K562 (cell line): ENCODE results near the gene CFAP107. TPM values are rescaled to one million over a fixed set of nuclear protein-coding genes. Genes with fewer than 3 reads are reported as not detected.

Experiments
- ATAC-seq: fragments of 200-7000 bp; cut with Tn5 transposase; 3 replicates; pipeline ENCODE4 v1.9.1; 2020; ENCODE audit warnings: moderate library complexity
- BruUV-seq: library from RNA; stranded (reverse); fragments of 400-500 nt; replicated peaks from 2 replicates; lab custom pipeline; 2021; lab: Mats Ljungman, UMichigan
- CTCF ChIA-PET: fragments of 300-600 bp; formaldehyde crosslinking; extraction: SDS; loops from one replicate; lab custom pipeline; 2021; ENCODE audit warnings: low intra/inter-chr PET ratio; lab: Yijun Ruan, JAX
- POLR2A ChIA-PET: fragments of 300-600, 350-650 bp; sonication (Branson Sonifier 250); formaldehyde crosslinking; extraction: SDS; loops from one replicate; lab custom pipeline; 2021; ENCODE audit warnings: antibody characterized with exemption, inconsistent platforms; lab: Yijun Ruan, JAX
- DNase-seq, 4 experiments: peaks; one replicate each; pipeline versions ENCODE4 v3.0.0 to v3.0.0-alpha.2; 2011 to 2018; ENCODE audit warnings: low spot score in 3 of 4, mixed read lengths in 3 of 4; ENCODE audit errors: extremely low read depth in 1 of 4
- FAIRE-seq: peaks from 2 replicates; lab custom pipeline; 2011; peaks lifted over from hg19 to GRCh38; lab: Jason Lieb, UNC
- H2AFZ ChIP-seq: 2 replicates; pipeline ENCODE4 v1.6.0; 2011; ENCODE audit warnings: low read depth, low read length, control low read depth, inconsistent platforms
- H3K27ac ChIP-seq: fragments of 200-600 bp; 3 replicates; pipeline ENCODE4 v1.8.0; 2011; ENCODE audit warnings: low read depth, mild to moderate bottlenecking, control low read depth, inconsistent platforms, low read length, moderate library complexity, mixed read lengths; ENCODE audit errors: extremely low read depth
- H3K27me3 ChIP-seq, 2 experiments: fragments of 300-600 bp in 1 of 2; 2 replicates in 1 of 2; 3 replicates in 1 of 2; pipeline versions ENCODE4 v1.6.0 to v1.8.0; 2011; ENCODE audit warnings: inconsistent platforms in 2 of 2, low read length in 2 of 2, mild to moderate bottlenecking in 1 of 2, mixed read lengths in 1 of 2, moderate library complexity in 1 of 2; ENCODE audit not compliant: control insufficient read depth in 2 of 2, insufficient read depth in 2 of 2
- H3K36me3 ChIP-seq: fragments of 300-600 bp; 3 replicates; pipeline ENCODE4 v1.8.0; 2011; ENCODE audit warnings: mild to moderate bottlenecking, low read length, inconsistent platforms; ENCODE audit not compliant: control insufficient read depth, insufficient read depth
- H3K4me1 ChIP-seq, 2 experiments: fragments of 200-600 bp in 1 of 2; replicated peaks in 1 of 2; 2 replicates in 1 of 2; 3 replicates in 1 of 2; pipeline versions ENCODE4 v1.5.1 to v1.8.0; 2011; ENCODE audit warnings: inconsistent platforms in 2 of 2, low read length in 2 of 2, mild to moderate bottlenecking in 1 of 2, mixed read lengths in 1 of 2, moderate library complexity in 1 of 2; ENCODE audit not compliant: control insufficient read depth in 2 of 2, insufficient read depth in 2 of 2
- H3K4me2 ChIP-seq: 2 replicates; pipeline ENCODE4 v1.6.1; 2011; ENCODE audit warnings: low read length, control low read depth, inconsistent platforms, mixed read lengths; ENCODE audit not compliant: insufficient read depth
- H3K4me3 ChIP-seq: fragments of 200-600 bp; sonication (generic), shearing (Covaris generic); 2 replicates; pipeline ENCODE4 v1.5.1; 2016; ENCODE audit warnings: control low read depth, inconsistent platforms
- H3K79me2 ChIP-seq: fragments of 200-600 bp; 3 replicates; pipeline ENCODE4 v1.8.0; 2011; ENCODE audit warnings: low read length, inconsistent platforms; ENCODE audit not compliant: control insufficient read depth, insufficient read depth
- H3K9ac ChIP-seq, 2 experiments: 2 replicates each; pipeline versions ENCODE4 v1.6.0 to v1.6.1; 2011; ENCODE audit warnings: low read depth in 2 of 2, low read length in 2 of 2, control low read depth in 1 of 2, inconsistent platforms in 1 of 2, mild to moderate bottlenecking in 1 of 2, mixed read lengths in 1 of 2; ENCODE audit not compliant: insufficient read depth in 1 of 2
- H3K9me1 ChIP-seq: one replicate; pipeline ENCODE4 v1.6.0; 2011; ENCODE audit warnings: inconsistent platforms, mild to moderate bottlenecking, low read length, moderate library complexity; ENCODE audit not compliant: control insufficient read depth, insufficient read depth
- H3K9me3 ChIP-seq: replicated peaks from 2 replicates; pipeline ENCODE4 v1.5.1; 2011; ENCODE audit warnings: low read depth, low read length, inconsistent platforms; ENCODE audit not compliant: control insufficient read depth, insufficient read depth
- H4K20me1 ChIP-seq: replicated peaks from 2 replicates; pipeline ENCODE4 v1.6.1; 2011; ENCODE audit warnings: low read length, inconsistent platforms, mixed read lengths; ENCODE audit not compliant: control insufficient read depth, insufficient read depth
- HMGN3 ChIP-seq: IDR thresholded peaks from 2 replicates; pipeline ENCODE4 v1.6.1; 2011; ENCODE audit warnings: borderline replicate concordance, low read depth, mild to moderate bottlenecking, mixed read lengths, low read length; ENCODE audit not compliant: insufficient read length; ENCODE audit errors: extremely low read depth
- L3MBTL2 ChIP-seq: fragments of 450-650 bp; IDR thresholded peaks from 2 replicates; pipeline ENCODE4 v1.6.1; 2016; ENCODE audit warnings: mild to moderate bottlenecking, moderate library complexity
- VEZF1 ChIP-seq: fragments of 200-800 bp; sonication (Bioruptor generic); IDR thresholded peaks from 2 replicates; pipeline ENCODE4 v1.6.1; 2017; ENCODE audit warnings: missing genetic modification characterization, missing compliant biosample characterization
- WGBS: fragments of 100-300 bp; shearing (Covaris generic); methylation state at CpG from one replicate; pipeline ENCODE4 v1.1.6; 2016; ENCODE audit warnings: low coverage, mixed read lengths; ENCODE audit not compliant: insufficient coverage; ENCODE audit errors: missing lambda C conversion rate; 5-methylcytosine and 5-hydroxymethylcytosine counted together
- in situ Hi-C: fragments of 300-500 bp; cut with MboI; formaldehyde crosslinking; loops from 4 replicates; pipeline ENCODE4 v1.15.0; 2018; ENCODE audit warnings: inconsistent platforms, mixed read lengths
- intact Hi-C: fragments of 100-400 bp; cut with micrococcal nuclease; formaldehyde crosslinking; loops from 2 replicates; pipeline ENCODE4 v1.14.2; 2022
- polyA plus RNA-seq, 8 experiments: library from polyadenylated mRNA; depleted of rRNA in 4 of 8; stranded (reverse) in 5 of 8; unstranded in 3 of 8; fragments of >200 nt; fragmentation: Nextera tagmentation in 2 of 8; fragmentation: Illumina TruSeq in 1 of 8; extraction: Ambion mirVana in 2 of 8; extraction: Trizol in 1 of 8; gene quantifications; 2 replicates each; pipeline versions ENCODE4 v1.2.1 to v1.2.3, GENCODE V29; 2011 to 2014; ENCODE audit warnings: inconsistent platforms in 1 of 8, missing spikeins in 1 of 8
- total RNA-seq, 7 experiments: library from RNA; depleted of rRNA in 6 of 7; stranded (reverse); fragments of >200 nt in 6 of 7; fragmentation: Illumina TruSeq in 2 of 7; extraction: Trizol in 2 of 7; gene quantifications; 2 replicates each; pipeline versions ENCODE4 v1.2.1 to v1.2.3, GENCODE V29; 2011 to 2021; ENCODE audit warnings: low replicate concordance in 1 of 7

CFAP107 gene
- total and polyA plus RNA-seq, 9 of the 15 experiments (the other 6 are each of a cell fraction or from before 2014, with no cell fraction given) = 0.03 to 0.08 TPM; not detected in 7

GRCh38 chr1:12756768-12757413 lies 10.9 kb downstream of the CFAP107 start:
- CTCF ChIA-PET = no interaction called here
- no peaks in the 10 kb centered on the region; a peak in 1 of 5 replicates for H3K4me1 ChIP-seq
- BruUV-seq = no TSS peak
- no peaks in the 10 kb centered on the region for H4K20me1 ChIP-seq
- POLR2A ChIA-PET = interaction anchor here (0.7 to 1.4 kb wide), 5 partner anchors 10 to 722 kb away, joined by 3 to 7 read pairs (median 3); partner anchors contain the start of gene CFAP107
- TF ChIP-seq HMGN3 (no peak), VEZF1 (CRISPR knock-in tag) (peak; percentile 38), L3MBTL2 (no peak)
- intact Hi-C loops (no loop called here), in situ Hi-C loops (no loop called here)
- H3K27me3 ChIP-seq = peaks cover 13 to 41% of the 10 kb centered on the region in 2 experiments; a peak in 4 of 5 replicates
- no peak overlapping the region for H2AFZ ChIP-seq
- DNase-seq (no peak), FAIRE-seq (no peak), ATAC-seq (no peak)
- WGBS = under 1% methylated on average over 6 of the region's 6 CpGs
- no peak overlapping the region for H3K9ac ChIP-seq
- H3K4me3 ChIP-seq = no peak overlapping the region
- H3K79me2 ChIP-seq = no peaks in the 10 kb centered on the region
- no peaks in the 10 kb centered on the region for H3K36me3 ChIP-seq
- no peaks in the 10 kb centered on the region for H3K9me3 ChIP-seq
- H3K27ac ChIP-seq = no peak overlapping the region
- no peaks in the 10 kb centered on the region for H3K9me1 ChIP-seq
- H3K4me2 ChIP-seq = no peak overlapping the region
